Measurements from ENCODE around the gene EEF2. TPM values are rescaled to one million over a fixed set of nuclear protein-coding genes. Genes with fewer than 3 reads are reported as not detected.
"Not testable (repeated sequence)": the region's sequence is repeated elsewhere in the genome, so short reads cannot be mapped to it uniquely, and the experiment has no call there.

The EEF2 gene
- total RNA-seq, 1 experiment from 2014 or later: 1,124 TPM

- ATAC-seq (no peak), DNase-seq (no peak)
- no peak overlapping the region for H3K4me2 ChIP-seq (ENCODE audit: low read length)
- no peak overlapping the region for H2AFZ ChIP-seq (ENCODE audit: low read length)
- intact Hi-C loops (cut with micrococcal nuclease): no loop called here
- no peak overlapping the region for H3K27ac ChIP-seq (ENCODE audit: low read length)
- BruUV-seq (replicated peaks): no TSS peak
- H3K4me1 ChIP-seq (ENCODE audit: insufficient read depth, low read length): no peaks in the 10 kb centered on the region
- TF ChIP-seq CTCF (conservative IDR thresholded peaks at IDR 0.05; ENCODE audit: low read depth, low read length): no peak
- TF ChIP-seq EZH2 (IDR thresholded peaks at IDR 0.05; ENCODE audit: low read length, unreplicated experiment): no peak
- TF ChIP-seq EZH2phosphoT487 (IDR thresholded peaks at IDR 0.05; ENCODE audit: borderline replicate concordance, low read length): no peak
- no peaks in the 10 kb centered on the region for H3F3A ChIP-seq (ENCODE audit: low read length, unreplicated experiment)
- H3K79me2 ChIP-seq (ENCODE audit: low read length): no peaks in the 10 kb centered on the region
- H4K20me1 ChIP-seq (ENCODE audit: low read length): no peaks in the 10 kb centered on the region
- H3K9me3 ChIP-seq (ENCODE audit: low read length): no peaks in the 10 kb centered on the region
- no peak overlapping the region for H3K4me3 ChIP-seq (ENCODE audit: low read length)
- no peaks in the 10 kb centered on the region for H3K27me3 ChIP-seq (ENCODE audit: low read length)
- POLR2A ChIA-PET (ENCODE audit: unreplicated experiment): no interaction called here
- CTCF ChIA-PET: no interaction called here
- H3K9ac ChIP-seq (ENCODE audit: low read length): no peak overlapping the region
- H3K9me2 ChIP-seq (replicated peaks; ENCODE audit: low read length): no peaks in the 10 kb centered on the region
- H3K36me3 ChIP-seq (ENCODE audit: low read depth, low read length): no peaks in the 10 kb centered on the region
These were observed 35.0 kb downstream of the EEF2 start for GRCh38 chr19:3949997-3950859.

DNA sequence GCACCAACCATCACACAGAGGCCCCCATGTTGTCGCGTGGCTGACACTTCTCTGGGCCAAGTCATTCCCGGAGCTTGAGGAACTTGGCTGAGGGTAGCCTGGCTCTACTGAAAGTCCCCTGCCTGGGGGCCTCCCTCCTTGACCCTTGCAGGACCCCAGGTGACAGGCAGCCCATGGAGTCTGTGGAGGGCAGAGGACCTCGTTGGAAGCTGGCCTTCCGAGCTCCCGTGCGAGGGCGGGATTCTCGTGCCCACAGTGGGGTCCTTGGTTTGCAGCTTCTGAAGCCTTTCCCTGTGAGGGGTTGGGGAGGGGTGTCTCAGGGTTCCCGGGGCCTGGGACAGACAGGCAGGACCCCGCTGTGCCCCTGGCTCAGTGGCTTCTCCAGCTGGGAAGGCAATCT lies 36.0 kb downstream of the EEF2 start:
- POLR2A ChIA-PET (ENCODE audit: unreplicated experiment): no interaction called here

DNA sequence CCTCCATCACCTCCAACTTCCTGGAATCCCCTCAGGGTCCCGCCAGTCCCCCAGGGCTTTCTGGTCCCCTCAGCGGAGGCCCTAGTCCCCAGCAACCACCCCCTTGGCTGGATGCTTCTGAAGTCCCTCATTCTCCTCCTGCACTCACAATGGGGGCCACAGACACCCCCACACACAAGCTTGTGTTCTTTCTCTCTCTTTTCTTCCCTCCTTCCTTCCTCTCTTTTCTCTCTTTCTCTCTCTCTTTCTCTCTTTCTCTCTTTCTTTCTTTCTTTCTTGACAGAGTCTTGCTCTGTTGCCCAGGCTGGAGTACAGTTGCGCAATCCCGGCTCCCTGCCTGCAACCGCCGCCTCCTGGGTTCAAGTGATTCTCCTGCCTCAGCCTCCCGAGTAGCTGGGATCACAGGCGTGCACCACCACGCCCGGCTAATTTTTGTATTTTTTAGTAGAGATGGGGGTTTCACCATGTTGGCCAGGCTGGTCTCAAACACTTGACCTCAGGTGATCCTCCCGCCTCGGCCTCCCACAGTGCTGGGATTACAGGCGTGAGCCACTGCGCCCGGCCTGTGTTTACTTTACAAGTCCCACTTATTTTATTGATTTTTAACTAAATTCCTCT lies 37.8 kb downstream of the EEF2 start:
- H3K4me3 ChIP-seq (ENCODE audit: low read length); H3K27ac ChIP-seq (ENCODE audit: low read length); ATAC-seq; H3K36me3 ChIP-seq (ENCODE audit: low read depth, low read length); H3K9ac ChIP-seq (ENCODE audit: low read length); H3K4me2 ChIP-seq (ENCODE audit: low read length); BruUV-seq (replicated peaks); H3F3A ChIP-seq (ENCODE audit: low read length, unreplicated experiment); H3K9me3 ChIP-seq (ENCODE audit: low read length); H3K9me2 ChIP-seq (replicated peaks; ENCODE audit: low read length); H4K20me1 ChIP-seq (ENCODE audit: low read length); H3K27me3 ChIP-seq (ENCODE audit: low read length); intact Hi-C loops (cut with micrococcal nuclease); H3K4me1 ChIP-seq (ENCODE audit: insufficient read depth, low read length); H3K79me2 ChIP-seq (ENCODE audit: low read length); H2AFZ ChIP-seq (ENCODE audit: low read length); CTCF ChIA-PET; DNase-seq: not testable (repeated sequence)
- POLR2A ChIA-PET (ENCODE audit: unreplicated experiment): interaction anchor here (0.6 kb wide), 1 partner anchor 38 kb away, joined by 3 read pairs; the partner anchor contains the start of gene EEF2

More for the DNA sequence above, 36.0 kb downstream of the EEF2 start:
- CTCF ChIA-PET: no interaction called here
- no peak for TF ChIP-seq EZH2 (IDR thresholded peaks at IDR 0.05; ENCODE audit: low read length, unreplicated experiment)
- TF ChIP-seq EZH2phosphoT487 (IDR thresholded peaks at IDR 0.05; ENCODE audit: borderline replicate concordance, low read length): no peak
- no peak for TF ChIP-seq CTCF (conservative IDR thresholded peaks at IDR 0.05; ENCODE audit: low read depth, low read length)
- ATAC-seq: no peak
- Histone ChIP-seq H3K27me3 (ENCODE audit: low read length) (no peaks in the 10 kb centered on the region), H3K9me3 (ENCODE audit: low read length) (no peaks in the 10 kb centered on the region), H2AFZ (ENCODE audit: low read length) (no peak overlapping the region), H3K4me3 (ENCODE audit: low read length) (no peak overlapping the region), H3K36me3 (ENCODE audit: low read depth, low read length) (no peaks in the 10 kb centered on the region), H3K9ac (ENCODE audit: low read length) (no peak overlapping the region), H3K9me2 (replicated peaks; ENCODE audit: low read length) (no peaks in the 10 kb centered on the region), H3K4me2 (ENCODE audit: low read length) (no peak overlapping the region), H4K20me1 (ENCODE audit: low read length) (no peaks in the 10 kb centered on the region), H3K4me1 (ENCODE audit: insufficient read depth, low read length) (no peaks in the 10 kb centered on the region), H3F3A (ENCODE audit: low read length, unreplicated experiment) (no peaks in the 10 kb centered on the region), H3K79me2 (ENCODE audit: low read length) (no peaks in the 10 kb centered on the region), H3K27ac (ENCODE audit: low read length) (no peak overlapping the region)
- intact Hi-C loops (cut with micrococcal nuclease): no loop called here
- BruUV-seq (replicated peaks): no TSS peak
- no peak for DNase-seq

Data from PC-3 (cell line).